GM18498 (cell line): ENCODE data around the gene KATNB1.
A peak's percentile ranks its signal among the peaks of the same experiment; 100 is the strongest.
"Not testable (repeated sequence)": the region's sequence is repeated elsewhere in the genome, so short reads cannot be mapped to it uniquely, and the experiment has no call there.

ENCODE experiments used
- ATAC-seq: cut with Tn5 transposase; IDR thresholded peaks from one replicate; pipeline ENCODE4 v1.9.1; 2021; ENCODE audit warnings: mild to moderate bottlenecking, moderate library complexity; ENCODE audit not compliant: unreplicated experiment

The KATNB1 gene

DNA sequence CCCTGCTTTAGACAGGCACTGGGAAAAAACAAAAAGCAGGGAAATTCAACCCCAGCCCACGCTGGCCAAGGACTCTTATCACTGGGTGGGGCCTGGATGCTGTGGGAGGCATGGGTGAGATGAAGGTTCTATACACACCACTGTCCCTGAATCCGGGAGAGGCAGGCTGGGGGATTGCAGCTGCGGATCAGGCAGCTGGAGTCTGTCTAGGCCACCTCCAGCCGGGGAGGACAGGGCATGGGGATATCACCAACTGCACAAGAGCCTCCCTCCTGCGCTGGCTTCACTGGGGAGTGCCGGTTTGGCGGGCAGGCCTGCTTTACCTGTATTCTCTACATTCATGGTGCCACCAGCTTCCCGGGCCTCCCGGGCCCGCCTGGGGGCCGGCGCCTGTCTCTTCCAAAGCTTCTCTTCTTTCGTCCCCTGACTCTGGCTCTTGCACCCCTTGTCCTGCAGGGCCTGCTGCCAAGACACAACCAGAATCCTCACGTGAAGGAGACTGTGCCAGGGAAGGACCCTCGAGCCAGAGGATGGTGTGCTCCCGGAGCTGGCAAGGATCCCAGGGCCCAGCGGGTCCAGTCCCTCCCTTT lies 52.8 kb downstream of the KATNB1 start:
- no peak for ATAC-seq

DNA sequence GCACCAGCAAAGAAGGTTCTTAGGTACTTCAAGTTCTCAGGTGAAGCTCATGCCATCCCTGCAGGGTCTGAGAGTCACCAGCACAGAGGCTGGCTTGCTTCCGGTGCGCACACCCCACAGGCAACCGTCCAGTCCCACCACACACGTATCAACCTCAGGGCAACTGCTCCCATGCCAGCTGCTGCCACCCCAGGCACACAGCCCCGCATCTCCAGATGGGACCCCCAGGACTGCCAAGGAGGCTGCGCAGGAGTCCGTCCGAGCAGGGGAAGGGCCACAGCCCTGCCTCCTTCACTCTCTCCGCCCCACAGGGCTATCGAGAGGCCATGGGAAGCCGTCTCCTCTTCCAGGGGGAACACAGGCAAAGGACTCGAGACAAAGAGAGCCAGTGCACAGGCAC lies 53.4 kb downstream of the KATNB1 start:
- no peak for ATAC-seq

DNA sequence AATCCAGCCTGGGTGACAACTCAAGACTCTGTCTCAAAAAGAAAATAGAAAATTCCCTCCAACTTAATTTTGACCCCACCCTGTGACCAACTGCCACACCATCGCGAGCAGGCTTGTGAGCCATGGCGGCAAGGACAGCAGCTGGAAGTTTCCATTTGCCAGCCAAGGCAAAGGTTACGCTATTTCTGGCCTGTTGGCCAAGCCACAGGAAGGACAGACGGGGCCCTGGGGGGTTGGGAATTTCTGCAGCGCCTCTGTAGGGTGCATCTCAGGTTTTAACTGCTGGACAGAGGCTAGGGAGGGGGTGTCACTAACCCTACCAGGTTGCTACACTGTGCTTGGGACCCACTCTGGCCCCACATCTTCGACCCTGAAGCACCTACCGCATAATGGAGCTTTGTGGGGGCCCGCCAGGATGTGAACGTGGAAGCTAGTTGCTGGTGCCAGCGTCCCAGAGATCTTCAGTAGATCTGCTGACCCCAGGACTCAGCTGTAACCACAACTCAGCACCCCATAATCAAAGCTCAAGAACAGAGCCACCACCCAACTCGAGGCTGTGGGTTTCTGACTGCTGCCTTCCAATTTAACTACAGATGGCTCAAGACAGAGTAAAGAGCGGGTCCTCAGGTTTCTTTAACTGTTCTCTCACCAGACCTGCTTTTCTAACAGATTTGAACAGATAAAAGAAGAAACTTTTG lies 55.8 kb downstream of the KATNB1 start:
- ATAC-seq, result no peak

DNA sequence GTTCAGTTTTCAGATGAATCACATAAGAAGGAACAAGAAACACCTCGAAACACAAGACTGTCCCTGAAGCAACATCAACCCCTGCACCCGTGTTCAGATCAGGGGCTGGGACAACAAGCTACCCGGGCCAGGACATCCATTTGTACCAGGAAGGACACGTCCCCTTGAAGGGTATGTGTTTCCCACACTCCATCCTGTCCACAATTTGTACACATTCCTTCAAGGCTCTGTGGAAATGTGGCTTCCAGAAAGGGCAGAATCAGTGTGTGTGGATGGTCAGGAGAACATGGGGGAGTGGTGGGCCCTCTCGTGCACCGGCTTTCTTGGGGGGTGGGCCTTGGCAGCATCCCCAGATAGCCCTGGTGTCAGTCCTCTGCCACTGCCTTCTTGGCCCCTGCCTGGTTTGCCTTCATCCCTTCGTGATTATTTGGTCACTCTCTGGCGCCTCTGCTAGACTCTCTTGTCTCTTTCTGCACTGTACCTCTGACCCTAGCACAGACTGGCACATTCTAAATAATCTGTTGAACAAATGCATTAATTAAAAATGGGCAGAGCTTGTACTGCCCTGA lies 56.4 kb downstream of the KATNB1 start:
- ATAC-seq, result no peak

DNA sequence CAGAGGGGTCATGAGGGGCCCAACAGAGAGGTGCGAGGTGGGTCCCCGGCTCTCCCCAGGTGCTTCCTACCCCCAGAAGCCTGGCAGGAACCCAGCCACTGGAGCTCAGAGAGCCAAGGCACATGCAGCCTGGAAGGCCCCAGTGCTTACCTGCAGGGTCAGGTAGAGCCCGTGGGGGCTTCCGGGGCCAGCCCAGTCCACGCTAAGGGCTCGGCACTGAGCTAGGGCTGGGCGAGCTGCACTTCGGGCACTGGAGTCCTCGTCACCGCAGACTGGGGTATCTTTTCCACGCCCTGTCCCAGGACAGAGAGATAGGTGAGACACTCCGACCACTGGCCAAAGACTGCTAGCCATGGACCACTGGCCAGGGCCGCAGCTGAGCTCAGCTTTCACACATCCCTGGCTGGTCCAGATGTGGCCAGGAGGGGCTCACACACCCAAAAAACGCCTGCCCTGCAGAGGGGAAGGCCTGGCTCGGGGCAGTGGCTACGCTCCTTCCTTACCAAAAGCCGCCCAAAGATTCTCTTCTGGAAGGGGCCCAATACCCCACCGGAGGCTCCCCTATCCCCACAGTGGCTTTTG lies 59.4 kb downstream of the KATNB1 start:
- no peak for ATAC-seq

DNA sequence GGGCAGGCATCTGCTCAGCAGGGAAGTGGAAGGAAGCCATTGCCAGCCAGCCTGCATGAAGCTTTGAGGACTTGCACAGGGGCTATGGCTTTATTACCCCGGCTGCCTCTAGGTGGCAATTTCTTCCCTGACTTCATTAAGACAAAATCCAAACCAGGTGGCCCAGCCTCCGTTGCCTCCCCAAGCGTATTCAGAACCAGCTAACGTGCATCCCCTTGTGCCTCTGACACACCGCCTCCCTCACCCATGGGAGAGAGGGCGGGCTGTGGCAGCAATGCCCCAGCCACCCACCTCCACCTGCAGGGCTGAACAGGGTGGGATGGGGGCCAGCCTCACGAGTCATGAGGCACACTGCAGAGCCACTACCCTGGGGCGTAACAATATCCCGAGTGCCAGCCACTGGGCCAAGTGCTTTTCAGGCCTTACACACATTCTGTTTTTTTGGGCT lies 59.9 kb downstream of the KATNB1 start:
- no peak for ATAC-seq

DNA sequence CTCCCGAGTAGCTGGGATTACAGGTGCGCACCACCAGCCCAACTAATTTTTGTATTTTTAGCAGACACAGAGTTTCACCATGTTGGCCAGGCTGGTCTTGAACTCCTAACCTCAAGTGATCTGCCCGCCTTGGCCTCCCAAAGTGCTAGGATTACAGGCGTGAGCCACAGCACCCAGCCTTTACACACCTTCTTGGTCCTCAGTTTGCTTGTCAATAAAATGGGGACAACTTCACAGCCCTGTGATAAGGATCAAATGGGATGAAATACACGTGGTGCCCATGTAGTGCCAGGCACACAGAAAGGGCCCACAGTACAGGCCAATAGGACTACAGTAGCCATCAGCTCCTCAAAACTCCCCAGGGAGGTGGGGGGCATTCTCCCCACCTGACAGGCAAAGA lies 60.4 kb downstream of the KATNB1 start:
- ATAC-seq, result not testable (repeated sequence)

DNA sequence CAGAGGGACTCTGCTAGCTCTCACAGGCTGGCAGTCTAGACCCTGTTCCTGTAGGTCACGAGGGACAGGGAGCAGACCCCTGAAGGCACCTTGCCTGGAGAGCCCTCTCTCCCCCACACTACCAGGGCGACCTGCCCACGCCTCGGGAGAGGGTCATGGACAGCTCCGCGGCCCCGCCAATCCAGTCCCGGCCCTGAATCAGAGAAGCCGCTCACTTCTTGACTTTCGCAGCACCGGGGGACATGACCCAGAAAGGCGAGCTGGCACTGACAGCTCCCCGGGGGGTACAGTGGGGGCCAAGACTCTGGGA lies 61.6 kb downstream of the KATNB1 start:
- ATAC-seq, result no peak

DNA sequence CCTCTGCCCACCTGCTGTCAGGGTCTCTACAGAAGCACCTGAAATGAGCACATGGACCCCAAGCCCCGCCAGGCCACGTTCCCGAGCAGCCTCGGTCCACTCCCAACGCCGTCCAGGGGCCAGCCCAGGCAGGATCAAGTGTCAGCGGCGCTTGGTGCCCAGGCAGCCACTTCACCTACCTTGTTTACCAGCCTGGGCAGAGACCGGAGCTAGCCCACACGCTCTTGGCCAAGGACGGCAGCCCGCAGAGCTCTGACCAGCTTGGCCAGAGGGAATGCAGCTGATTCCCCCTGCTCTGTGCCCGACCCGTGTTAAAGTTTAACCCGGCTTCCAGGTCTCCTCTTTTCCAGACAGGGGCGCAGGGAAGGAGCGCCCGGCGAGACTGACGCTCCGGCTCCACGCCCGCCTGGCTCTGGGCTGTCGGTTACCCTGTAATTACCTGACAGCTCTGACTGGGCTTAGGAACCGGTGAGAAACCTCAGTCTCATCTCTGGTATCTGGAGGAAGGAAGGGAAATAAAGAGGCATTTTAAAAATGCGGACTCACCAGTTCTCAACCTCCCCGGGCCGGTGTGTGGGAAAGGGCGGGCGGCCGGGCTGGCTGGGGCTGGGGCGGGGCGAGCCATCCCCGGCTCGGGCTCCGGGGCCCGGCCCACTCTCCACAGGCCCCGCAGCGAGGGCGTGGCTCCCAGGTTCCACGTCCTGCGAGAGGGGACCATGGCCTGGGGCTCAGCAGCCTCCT lies 62.1 kb downstream of the KATNB1 start:
- no peak for ATAC-seq

DNA sequence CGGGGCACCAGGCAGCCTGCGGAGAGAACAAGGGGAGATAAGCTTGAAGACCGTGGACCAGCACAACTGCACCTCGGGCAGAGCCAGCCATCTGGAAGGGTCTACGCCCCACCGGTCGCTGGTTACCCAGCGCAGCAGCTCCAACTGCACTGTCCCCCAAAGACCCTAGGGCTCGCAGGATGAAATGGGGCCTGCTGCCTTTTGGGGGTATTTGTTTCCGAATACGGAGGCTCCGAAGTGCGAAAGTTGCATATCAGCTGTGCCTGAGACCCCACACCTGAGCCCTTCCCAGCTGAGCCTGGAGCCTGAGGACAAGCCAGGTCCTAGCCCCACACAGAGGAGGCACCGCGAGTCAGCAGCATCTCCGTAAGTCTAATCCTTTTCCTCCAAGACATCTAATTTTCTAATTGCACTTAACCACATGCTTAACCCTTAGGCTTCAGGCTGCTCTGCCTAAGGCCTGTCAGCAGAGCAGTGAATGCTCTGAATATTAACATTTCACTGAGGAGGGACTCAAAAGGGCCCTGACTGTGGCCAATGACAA lies 62.8 kb downstream of the KATNB1 start:
- no peak for ATAC-seq

DNA sequence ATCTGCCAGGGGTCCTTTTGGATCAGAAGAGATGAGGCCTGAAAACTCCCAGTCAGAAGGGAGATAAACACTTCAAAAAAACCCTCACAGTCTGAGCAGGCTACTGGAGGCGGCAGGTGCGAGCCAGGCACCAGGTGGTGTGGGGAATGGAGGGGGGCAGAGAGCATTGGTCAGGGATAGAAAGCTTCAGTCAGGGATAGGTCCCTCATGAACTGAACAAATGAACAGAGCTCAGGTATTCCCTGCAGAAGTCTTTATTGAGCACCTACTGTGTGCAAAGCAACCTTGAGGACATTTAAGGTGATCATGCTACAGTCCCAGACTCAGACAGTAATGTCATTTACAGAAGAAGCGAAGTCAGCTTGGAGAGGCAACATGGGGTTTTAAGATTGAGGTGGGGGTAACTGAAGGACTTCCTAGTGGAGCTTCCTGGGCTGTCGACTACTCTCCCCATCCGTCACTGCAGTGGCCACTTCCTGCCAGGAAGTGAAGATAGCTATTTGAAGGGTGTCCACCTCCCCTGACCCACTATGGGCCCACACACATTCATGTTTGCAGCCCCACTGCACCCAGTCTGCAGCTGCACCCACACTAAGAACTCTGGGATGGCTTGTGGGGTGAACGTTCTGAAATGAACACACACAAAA lies 63.5 kb downstream of the KATNB1 start:
- no peak for ATAC-seq

DNA sequence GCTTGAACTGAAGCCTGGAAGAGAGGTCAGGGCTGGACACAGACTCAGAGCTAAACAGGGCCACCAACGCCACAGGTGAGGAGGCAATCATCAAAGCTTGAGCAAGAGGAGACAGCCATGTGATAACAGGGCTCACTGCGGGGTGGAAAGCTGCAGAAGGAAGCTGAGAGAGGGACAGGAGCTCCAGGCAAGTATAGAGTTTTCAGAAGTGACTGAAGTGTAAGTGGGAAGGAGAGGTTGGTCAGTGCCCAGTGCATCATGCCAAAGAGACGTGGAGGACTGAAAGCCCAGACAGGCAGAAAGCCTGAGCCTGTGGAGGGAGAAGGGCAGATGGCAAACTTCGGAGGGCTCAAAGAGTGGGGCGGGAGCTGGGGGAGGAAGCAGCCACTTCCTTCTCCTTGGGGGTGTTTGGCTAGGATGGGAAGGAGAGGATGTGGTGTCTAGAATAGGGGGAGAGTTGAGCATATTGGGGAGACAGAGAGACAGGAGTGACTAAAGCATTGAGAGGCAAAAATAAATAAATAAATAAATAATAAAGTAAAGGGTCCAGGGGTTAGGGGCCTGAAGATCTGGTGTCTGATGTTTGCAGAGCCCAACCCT lies 64.1 kb downstream of the KATNB1 start:
- ATAC-seq, result no peak

DNA sequence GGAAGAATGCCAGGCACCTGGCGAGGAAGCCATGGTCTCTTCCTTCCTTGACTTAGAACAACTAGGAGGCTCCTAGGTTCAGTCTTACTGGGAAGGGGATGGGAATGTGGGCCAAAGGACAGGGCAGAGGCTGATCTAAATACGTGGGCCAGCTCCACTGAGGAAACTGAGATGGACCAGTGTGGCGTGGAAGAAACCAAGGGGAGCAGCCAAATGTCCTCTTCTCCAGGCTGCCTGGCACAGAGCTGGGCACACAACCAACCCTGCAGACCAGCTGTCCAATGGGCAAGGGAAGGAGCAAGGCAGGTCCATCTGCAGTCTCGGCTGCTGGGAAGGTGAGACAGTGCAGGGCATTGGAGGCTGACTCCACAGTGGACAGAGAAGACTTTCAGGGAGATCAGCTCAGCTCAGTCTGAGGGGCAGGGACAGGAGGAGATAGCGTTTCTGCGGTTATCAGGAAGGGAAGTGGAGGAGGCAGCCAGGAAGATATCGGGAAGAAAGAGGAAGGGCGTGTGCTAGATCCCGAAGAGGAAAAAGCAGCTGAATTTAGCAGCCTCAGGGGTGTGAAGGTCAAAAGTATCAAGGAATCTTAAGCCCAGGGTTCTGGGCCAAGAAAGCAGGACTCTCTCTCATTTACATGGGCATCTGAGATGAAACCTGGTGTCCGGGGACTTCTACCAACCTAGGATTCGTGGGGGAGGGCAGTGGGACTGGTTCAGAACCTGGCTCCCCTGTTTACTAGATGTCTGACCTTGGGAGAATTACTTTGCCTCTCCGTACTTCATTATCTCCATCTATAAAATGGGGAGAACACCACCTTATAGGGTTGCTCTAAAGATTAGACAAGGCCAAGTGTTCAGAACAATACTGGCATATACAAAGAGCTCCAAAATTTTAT lies 64.9 kb downstream of the KATNB1 start:
- ATAC-seq, result no peak

DNA sequence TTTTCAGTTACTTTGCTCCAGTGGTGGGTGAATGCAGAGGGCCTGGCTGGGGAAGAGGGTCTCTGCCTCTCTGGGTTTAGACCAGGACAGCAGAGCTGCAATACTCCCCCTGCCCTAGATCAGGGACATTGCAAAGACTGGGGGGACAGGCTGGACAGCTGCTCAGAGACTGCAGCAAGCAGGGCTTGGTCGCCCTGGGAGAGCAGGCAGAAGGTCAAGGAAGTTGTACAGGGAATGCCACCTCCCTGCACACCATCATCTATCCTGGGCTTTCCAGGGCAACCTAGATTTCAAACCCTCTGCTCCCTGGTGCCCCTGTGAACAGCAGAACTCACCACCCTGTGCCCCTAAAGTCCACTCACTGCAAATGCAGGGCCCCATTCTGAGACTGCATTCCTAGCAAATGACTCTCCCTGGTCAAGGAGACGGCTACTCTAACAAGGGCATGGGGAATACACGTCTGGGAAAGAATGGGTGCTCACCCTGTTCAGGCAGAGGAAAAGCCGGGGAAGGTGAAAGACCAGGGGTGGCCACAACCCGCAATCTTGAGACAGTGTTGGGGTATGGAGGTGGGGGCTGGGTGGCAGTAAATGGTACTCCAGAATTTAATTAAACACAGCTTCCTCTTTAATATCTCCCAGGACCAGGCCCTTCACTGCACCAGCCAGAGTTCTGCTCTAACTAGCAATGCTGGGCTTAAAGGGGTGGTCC lies 65.7 kb downstream of the KATNB1 start:
- no peak for ATAC-seq

DNA sequence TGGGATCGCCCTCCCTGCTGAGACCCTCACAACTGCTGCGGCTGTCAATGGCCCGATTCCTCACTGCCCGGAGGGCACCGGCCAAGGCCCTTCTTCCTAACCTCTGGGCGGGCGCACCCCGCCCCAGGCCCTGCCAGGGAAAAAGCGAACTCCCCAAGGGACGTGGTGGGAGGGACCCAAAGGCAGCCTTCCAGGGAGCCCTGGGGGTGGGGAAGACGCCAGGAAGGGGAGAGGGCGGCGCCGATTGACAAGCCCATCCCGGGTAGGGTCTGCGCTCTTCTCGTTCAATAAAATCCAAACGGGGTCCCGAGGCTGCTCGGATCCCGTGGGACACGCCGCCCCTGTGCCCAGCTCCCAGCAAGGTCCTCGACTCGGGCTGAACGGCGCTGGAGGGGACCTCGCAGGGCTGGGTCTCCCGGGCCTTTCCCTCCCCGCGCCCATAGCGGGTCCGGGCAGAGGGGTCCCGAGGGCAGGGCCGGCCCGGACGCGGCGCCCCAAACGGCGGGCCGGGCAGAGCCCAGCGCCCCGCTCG lies 66.3 kb downstream of the KATNB1 start:
- ATAC-seq, result no peak

DNA sequence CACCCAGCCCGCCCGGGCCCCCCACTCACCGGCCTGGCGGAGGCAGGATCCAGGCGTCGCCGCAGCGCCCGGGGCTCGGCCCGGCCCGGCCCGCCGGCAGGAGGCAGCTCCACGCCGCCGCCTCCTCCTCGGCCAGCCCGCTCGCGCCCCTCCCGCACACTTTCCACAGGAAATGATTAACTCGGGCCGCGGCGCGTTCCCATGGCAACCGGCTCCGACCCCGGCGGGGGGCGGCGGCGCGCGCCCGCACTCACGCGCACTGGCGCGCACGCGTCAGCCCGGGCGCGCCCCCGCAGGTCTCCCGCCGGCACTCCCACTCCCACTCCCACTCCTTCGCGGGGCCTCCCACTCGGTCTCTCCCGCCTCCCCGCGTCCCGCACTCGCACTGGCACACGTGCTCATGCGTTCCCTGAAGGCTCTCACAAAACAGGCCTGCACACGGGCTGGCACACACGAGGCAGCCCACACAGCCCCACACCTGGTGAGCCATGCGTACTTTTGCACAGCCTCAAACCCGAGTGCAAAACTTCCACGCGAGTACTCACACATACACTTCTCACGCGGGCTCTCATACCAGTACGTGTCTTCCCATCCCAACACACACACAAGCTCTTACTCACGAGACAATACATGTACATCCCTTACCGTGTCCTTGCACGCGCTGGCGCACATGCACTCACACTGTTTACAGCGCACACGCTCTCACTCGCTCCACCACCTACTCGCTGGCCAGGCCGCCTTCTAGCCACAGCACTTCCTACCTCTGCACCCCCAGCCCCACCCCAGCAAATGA lies 67.0 kb downstream of the KATNB1 start, which contains the start of gene KIFC3:
KIFC3 (minus strand) TSS at position 151 of the 793 bp plus-strand sequence. CDS start 4,248 bp downstream, outside the sequence.
- ATAC-seq, result peak; percentile 58

DNA sequence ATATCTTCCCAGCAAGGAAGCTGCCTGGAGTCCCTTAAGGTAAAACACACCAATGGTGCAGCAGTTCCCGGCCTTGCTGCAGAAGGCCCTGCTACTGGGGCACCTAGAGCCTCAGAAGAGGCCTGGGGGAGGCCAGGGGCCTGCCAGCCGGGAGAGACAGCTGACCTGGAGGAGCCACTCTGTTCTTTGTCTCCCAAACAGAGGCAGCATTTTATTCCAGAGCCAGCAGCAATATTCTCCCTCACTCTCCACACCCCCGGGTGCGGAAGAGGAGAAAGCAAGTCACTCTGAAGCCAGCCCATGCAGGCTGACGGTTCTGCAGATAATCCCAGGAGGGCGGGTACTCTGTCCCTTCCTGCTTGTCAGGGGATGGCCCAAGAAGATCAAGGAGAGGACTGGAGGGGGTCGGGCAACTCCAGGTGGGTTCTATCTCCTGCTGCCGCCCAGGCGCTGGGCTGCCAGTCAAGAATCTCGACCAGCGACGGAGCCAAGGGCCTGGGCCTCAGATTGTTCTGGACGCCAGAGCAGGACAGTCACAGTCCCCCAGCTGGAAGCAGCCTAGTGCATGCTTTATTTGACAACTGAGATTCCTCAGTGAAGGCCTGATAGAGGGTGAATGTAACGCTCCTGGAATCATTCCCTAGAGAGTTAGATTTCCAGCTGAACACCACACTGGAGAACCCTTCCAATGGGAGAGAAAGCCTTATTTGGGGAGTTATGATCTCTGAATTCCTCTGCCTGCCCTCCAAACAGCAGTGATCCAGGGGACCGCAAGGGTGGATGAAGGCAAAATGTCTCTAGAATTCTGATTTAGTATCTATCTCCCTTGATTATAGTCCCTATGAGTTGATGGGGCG lies 67.8 kb downstream of the KATNB1 start:
- no peak for ATAC-seq
